ENCODE results near the gene ZNF219. TPM values are rescaled to one million over a fixed set of nuclear protein-coding genes. Genes with fewer than 3 reads are reported as not detected.

Gene ZNF219
- polyA plus RNA-seq, 2 donors = 39.9 to 42.2 TPM

- Histone ChIP-seq H3K27ac (ENCODE audit: low read depth in 2 of 2, low read length in 1 of 2) (no peak overlapping the region), H3K9me3 (ENCODE audit: control insufficient read depth in 2 of 2, insufficient read depth in 1 of 2, low read depth in 1 of 2, low read length in 1 of 2) (no peaks in the 10 kb centered on the region), H3K36me3 (ENCODE audit: control insufficient read depth in 2 of 2, insufficient read depth in 2 of 2, low read length in 1 of 2) (peaks cover 0 to 19% of the 10 kb centered on the region in 2 donors), H3K27me3 (ENCODE audit: control insufficient read depth in 1 of 2, insufficient read depth in 2 of 2, low read length in 2 of 2) (no peaks in the 10 kb centered on the region), H3K4me1 (ENCODE audit: control insufficient read depth in 2 of 2, insufficient read depth in 2 of 2, low read length in 1 of 2) (peaks cover 0 to 3% of the 10 kb centered on the region in 2 donors), H3K4me3 (ENCODE audit: low read depth in 1 of 2, low read length in 2 of 2) (no peak overlapping the region)
- 59 to 67% methylated on average over 6 of the region's 6 CpGs for WGBS, 2 donors
These were observed 2.8 kb downstream of the ZNF219 start for GRCh38 chr14:21095430-21096205.

GRCh38 chr14:21093769-21094681 is 4.4 kb downstream of the ZNF219 start:
- Histone ChIP-seq H3K27me3 (ENCODE audit: control insufficient read depth in 1 of 2, insufficient read depth in 2 of 2, low read length in 2 of 2) (no peaks in the 10 kb centered on the region), H3K4me3 (ENCODE audit: low read depth in 1 of 2, low read length in 2 of 2) (no peak overlapping the region), H3K36me3 (ENCODE audit: control insufficient read depth in 2 of 2, insufficient read depth in 2 of 2, low read length in 1 of 2) (peaks cover under 1 to 27% of the 10 kb centered on the region in 2 donors), H3K9me3 (ENCODE audit: control insufficient read depth in 2 of 2, insufficient read depth in 1 of 2, low read depth in 1 of 2, low read length in 1 of 2) (no peaks in the 10 kb centered on the region), H3K4me1 (ENCODE audit: control insufficient read depth in 2 of 2, insufficient read depth in 2 of 2, low read length in 1 of 2) (peaks cover 0 to 2% of the 10 kb centered on the region in 2 donors), H3K27ac (ENCODE audit: low read depth in 2 of 2, low read length in 1 of 2) (no peak overlapping the region)
- 48 to 54% methylated on average over 7 of the region's 7 CpGs for WGBS, 2 donors

- Histone ChIP-seq H3K4me3 (ENCODE audit: low read depth in 1 of 2, low read length in 2 of 2) (no peak overlapping the region), H3K27me3 (ENCODE audit: control insufficient read depth in 1 of 2, insufficient read depth in 2 of 2, low read length in 2 of 2) (no peaks in the 10 kb centered on the region), H3K9me3 (ENCODE audit: control insufficient read depth in 2 of 2, insufficient read depth in 1 of 2, low read depth in 1 of 2, low read length in 1 of 2) (no peaks in the 10 kb centered on the region), H3K36me3 (ENCODE audit: control insufficient read depth in 2 of 2, insufficient read depth in 2 of 2, low read length in 1 of 2) (peaks cover 3 to 27% of the 10 kb centered on the region in 2 donors), H3K27ac (ENCODE audit: low read depth in 2 of 2, low read length in 1 of 2) (no peak overlapping the region), H3K4me1 (ENCODE audit: control insufficient read depth in 2 of 2, insufficient read depth in 2 of 2, low read length in 1 of 2) (peaks cover 0 to 2% of the 10 kb centered on the region in 2 donors)
- 80 to 88% methylated on average over 36 of the region's 36 CpGs for WGBS, 2 donors
These were observed 5.4 kb downstream of the ZNF219 start for GRCh38 chr14:21093018-21093417.

- Histone ChIP-seq H3K4me1 (ENCODE audit: control insufficient read depth in 2 of 2, insufficient read depth in 2 of 2, low read length in 1 of 2) (peaks cover 0 to under 1% of the 10 kb centered on the region in 2 donors), H3K4me3 (ENCODE audit: low read depth in 1 of 2, low read length in 2 of 2) (no peak overlapping the region)
- WGBS, 2 donors = 49 to 53% methylated on average over 55 to 59 of the region's 59 CpGs
These were observed 6.0 kb downstream of the ZNF219 start for GRCh38 chr14:21092273-21093011.

GRCh38 chr14:21091821-21092272 is 6.6 kb downstream of the ZNF219 start:
- 90 to 92% methylated on average over 41 to 42 of the region's 42 CpGs for WGBS, 2 donors
- Histone ChIP-seq H3K36me3 (ENCODE audit: control insufficient read depth in 2 of 2, insufficient read depth in 2 of 2, low read length in 1 of 2) (peaks cover 3 to 27% of the 10 kb centered on the region in 2 donors), H3K4me1 (ENCODE audit: control insufficient read depth in 2 of 2, insufficient read depth in 2 of 2, low read length in 1 of 2) (no peaks in the 10 kb centered on the region), H3K27ac (ENCODE audit: low read depth in 2 of 2, low read length in 1 of 2) (no peak overlapping the region), H3K9me3 (ENCODE audit: control insufficient read depth in 2 of 2, insufficient read depth in 1 of 2, low read depth in 1 of 2, low read length in 1 of 2) (no peaks in the 10 kb centered on the region), H3K27me3 (ENCODE audit: control insufficient read depth in 1 of 2, insufficient read depth in 2 of 2, low read length in 2 of 2) (no peaks in the 10 kb centered on the region), H3K4me3 (ENCODE audit: low read depth in 1 of 2, low read length in 2 of 2) (no peak overlapping the region)

More at GRCh38 chr14:21092273-21093011, 6.0 kb downstream of the ZNF219 start:
- no peaks in the 10 kb centered on the region for H3K27me3 ChIP-seq (ENCODE audit: control insufficient read depth in 1 of 2, insufficient read depth in 2 of 2, low read length in 2 of 2)
- H3K36me3 ChIP-seq (ENCODE audit: control insufficient read depth in 2 of 2, insufficient read depth in 2 of 2, low read length in 1 of 2) = peaks cover 3 to 27% of the 10 kb centered on the region in 2 donors
- H3K27ac ChIP-seq (ENCODE audit: low read depth in 2 of 2, low read length in 1 of 2) = no peak overlapping the region
- no peaks in the 10 kb centered on the region for H3K9me3 ChIP-seq (ENCODE audit: control insufficient read depth in 2 of 2, insufficient read depth in 1 of 2, low read depth in 1 of 2, low read length in 1 of 2)

- H3K27ac ChIP-seq (ENCODE audit: low read depth in 2 of 2, low read length in 1 of 2) = no peak overlapping the region
- H3K36me3 ChIP-seq (ENCODE audit: control insufficient read depth in 2 of 2, insufficient read depth in 2 of 2, low read length in 1 of 2) = peaks cover 3 to 27% of the 10 kb centered on the region in 2 donors
- WGBS, 2 donors = 92% methylated on average over 45 of the region's 45 CpGs
- no peaks in the 10 kb centered on the region for H3K9me3 ChIP-seq (ENCODE audit: control insufficient read depth in 2 of 2, insufficient read depth in 1 of 2, low read depth in 1 of 2, low read length in 1 of 2)
- no peak overlapping the region for H3K4me3 ChIP-seq (ENCODE audit: low read depth in 1 of 2, low read length in 2 of 2)
- no peaks in the 10 kb centered on the region for H3K4me1 ChIP-seq (ENCODE audit: control insufficient read depth in 2 of 2, insufficient read depth in 2 of 2, low read length in 1 of 2)
- H3K27me3 ChIP-seq (ENCODE audit: control insufficient read depth in 1 of 2, insufficient read depth in 2 of 2, low read length in 2 of 2) = no peaks in the 10 kb centered on the region
These were observed 7.4 kb downstream of the ZNF219 start for GRCh38 chr14:21090940-21091663.

GRCh38 chr14:21090194-21090939 is 8.1 kb downstream of the ZNF219 start:
- WGBS, 2 donors = 88 to 90% methylated on average over 41 to 45 of the region's 45 CpGs
- Histone ChIP-seq H3K4me1 (ENCODE audit: control insufficient read depth in 2 of 2, insufficient read depth in 2 of 2, low read length in 1 of 2) (no peaks in the 10 kb centered on the region), H3K9me3 (ENCODE audit: control insufficient read depth in 2 of 2, insufficient read depth in 1 of 2, low read depth in 1 of 2, low read length in 1 of 2) (no peaks in the 10 kb centered on the region), H3K36me3 (ENCODE audit: control insufficient read depth in 2 of 2, insufficient read depth in 2 of 2, low read length in 1 of 2) (peaks cover 3 to 27% of the 10 kb centered on the region in 2 donors), H3K27me3 (ENCODE audit: control insufficient read depth in 1 of 2, insufficient read depth in 2 of 2, low read length in 2 of 2) (no peaks in the 10 kb centered on the region), H3K27ac (ENCODE audit: low read depth in 2 of 2, low read length in 1 of 2) (no peak overlapping the region), H3K4me3 (ENCODE audit: low read depth in 1 of 2, low read length in 2 of 2) (no peak overlapping the region)

- no peak overlapping the region for H3K27ac ChIP-seq (ENCODE audit: low read depth in 2 of 2, low read length in 1 of 2)
- no peaks in the 10 kb centered on the region for H3K27me3 ChIP-seq (ENCODE audit: control insufficient read depth in 1 of 2, insufficient read depth in 2 of 2, low read length in 2 of 2)
- H3K4me3 ChIP-seq (ENCODE audit: low read depth in 1 of 2, low read length in 2 of 2) = no peak overlapping the region
- H3K4me1 ChIP-seq (ENCODE audit: control insufficient read depth in 2 of 2, insufficient read depth in 2 of 2, low read length in 1 of 2) = no peaks in the 10 kb centered on the region
- 75 to 82% methylated on average over 5 of the region's 5 CpGs for WGBS, 2 donors
- H3K9me3 ChIP-seq (ENCODE audit: control insufficient read depth in 2 of 2, insufficient read depth in 1 of 2, low read depth in 1 of 2, low read length in 1 of 2) = no peaks in the 10 kb centered on the region
- peaks cover 3 to 27% of the 10 kb centered on the region in 2 donors for H3K36me3 ChIP-seq (ENCODE audit: control insufficient read depth in 2 of 2, insufficient read depth in 2 of 2, low read length in 1 of 2)
These were observed 8.6 kb downstream of the ZNF219 start for GRCh38 chr14:21089877-21090193.
